Lower leg skin (tissue), 3 donors: Measurements from ENCODE around the gene SUOX.

ENCODE experiments used
- POLR2A ChIP-seq, 2 donors: fragments of 450-650 bp; IDR thresholded peaks; one replicate each; pipeline ENCODE4 v1.6.1; 2016 to 2017; ENCODE audit warnings: antibody characterized with exemption in 2 of 2, mild to moderate bottlenecking in 1 of 2, moderate library complexity in 1 of 2
- TF ChIP-seq, protein P1 (sequence below), 3 donors: fragments of 450-650 bp; IDR thresholded peaks; one replicate each; pipeline ENCODE4 v1.5.1; 2016; ENCODE audit warnings: antibody characterized with exemption in 3 of 3, mild to moderate bottlenecking in 3 of 3, moderate library complexity in 2 of 3

DNA sequence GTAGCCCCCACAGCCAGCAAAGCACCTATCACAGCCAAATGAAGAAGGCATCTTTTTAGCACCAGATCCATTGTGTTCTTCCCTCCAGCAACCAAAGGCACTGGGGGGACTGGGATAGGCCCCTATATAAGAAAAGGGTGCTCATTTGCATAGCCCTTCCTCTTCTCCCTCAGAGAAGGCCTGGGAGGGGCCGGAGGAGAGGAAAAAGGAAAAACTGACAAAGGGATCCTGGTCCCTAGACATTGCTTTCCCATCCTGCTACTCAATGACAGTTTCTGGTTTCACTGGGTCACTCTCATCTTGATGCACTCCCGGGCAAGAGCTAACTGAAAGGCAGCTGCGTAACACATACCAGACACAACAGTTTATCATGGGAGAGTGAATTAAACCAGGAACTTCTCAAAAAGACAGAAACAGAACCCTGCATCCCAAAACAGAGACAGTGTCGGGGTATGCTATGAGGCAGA, 31.1 kb upstream of the SUOX start, which contains the start of gene PMEL:
- no peak for TF ChIP-seq POLR2A (IDR thresholded peaks at IDR 0.05)
- TF ChIP-seq, protein P1, sequence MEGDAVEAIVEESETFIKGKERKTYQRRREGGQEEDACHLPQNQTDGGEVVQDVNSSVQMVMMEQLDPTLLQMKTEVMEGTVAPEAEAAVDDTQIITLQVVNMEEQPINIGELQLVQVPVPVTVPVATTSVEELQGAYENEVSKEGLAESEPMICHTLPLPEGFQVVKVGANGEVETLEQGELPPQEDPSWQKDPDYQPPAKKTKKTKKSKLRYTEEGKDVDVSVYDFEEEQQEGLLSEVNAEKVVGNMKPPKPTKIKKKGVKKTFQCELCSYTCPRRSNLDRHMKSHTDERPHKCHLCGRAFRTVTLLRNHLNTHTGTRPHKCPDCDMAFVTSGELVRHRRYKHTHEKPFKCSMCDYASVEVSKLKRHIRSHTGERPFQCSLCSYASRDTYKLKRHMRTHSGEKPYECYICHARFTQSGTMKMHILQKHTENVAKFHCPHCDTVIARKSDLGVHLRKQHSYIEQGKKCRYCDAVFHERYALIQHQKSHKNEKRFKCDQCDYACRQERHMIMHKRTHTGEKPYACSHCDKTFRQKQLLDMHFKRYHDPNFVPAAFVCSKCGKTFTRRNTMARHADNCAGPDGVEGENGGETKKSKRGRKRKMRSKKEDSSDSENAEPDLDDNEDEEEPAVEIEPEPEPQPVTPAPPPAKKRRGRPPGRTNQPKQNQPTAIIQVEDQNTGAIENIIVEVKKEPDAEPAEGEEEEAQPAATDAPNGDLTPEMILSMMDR (IDR thresholded peaks at IDR 0.05), result no peak
